Breast epithelium (tissue), 4 donors: ENCODE results near the gene F2R. TPM values are rescaled to one million over a fixed set of nuclear protein-coding genes. Genes with fewer than 3 reads are reported as not detected.
A peak's percentile ranks its signal among the peaks of the same experiment; 100 is the strongest.

Source experiments
- DNase-seq, 2 donors: peaks; one replicate each; pipeline ENCODE4 v3.0.0-alpha.2; 2019; ENCODE audit warnings: low spot score in 2 of 2
- H3K27ac ChIP-seq, 2 donors: fragments of 200-600 bp; sonication (generic) in 1 of 2; one replicate each; pipeline ENCODE4 v1.5.1; 2016 to 2019; ENCODE audit warnings: mild to moderate bottlenecking in 1 of 2
- H3K27me3 ChIP-seq, 2 donors: fragments of 200-600 bp; sonication (generic) in 1 of 2; one replicate each; pipeline versions ENCODE4 v1.5.1 to v1.6.0; 2017 to 2019; ENCODE audit warnings: control low read depth in 1 of 2, mild to moderate bottlenecking in 1 of 2
- H3K36me3 ChIP-seq: fragments of 200-600 bp; one replicate; pipeline ENCODE4 v1.5.1; 2019
- H3K4me1 ChIP-seq, 2 donors: fragments of 200-600 bp; sonication (generic); one replicate each; pipeline ENCODE4 v1.5.1; 2016 to 2019; ENCODE audit warnings: control low read depth in 1 of 2
- H3K4me3 ChIP-seq, 3 donors: fragments of 200-600 bp; sonication (generic); 1 replicate in 2 of 3; 2 replicates in 1 of 3; pipeline ENCODE4 v1.5.1; 2016 to 2019; ENCODE audit warnings: mild to moderate bottlenecking in 3 of 3, moderate library complexity in 2 of 3
- H3K9me3 ChIP-seq, 2 donors: fragments of 200-600 bp; sonication (generic) in 1 of 2; one replicate each; pipeline ENCODE4 v1.5.1; 2016 to 2019; ENCODE audit warnings: control low read depth in 1 of 2
- CTCF ChIP-seq, 3 donors: fragments of 450-650 bp; IDR thresholded peaks; one replicate each; pipeline ENCODE4 v1.5.1; 2016 to 2017; ENCODE audit warnings: antibody characterized with exemption in 3 of 3, mild to moderate bottlenecking in 3 of 3, moderate library complexity in 3 of 3
- POLR2A ChIP-seq: fragments of 450-650 bp; IDR thresholded peaks from one replicate; pipeline ENCODE4 v1.6.1; 2016; ENCODE audit warnings: antibody characterized with exemption, mild to moderate bottlenecking, moderate library complexity
- POLR2AphosphoS5 ChIP-seq, 3 donors: sonication (generic); formaldehyde crosslinking; IDR thresholded peaks; one replicate each; pipeline ENCODE4 v1.6.1; 2017; ENCODE audit warnings: antibody characterized with exemption in 3 of 3
- intact Hi-C: fragments of 100-400 bp; cut with DNase I; formaldehyde crosslinking; loops from one replicate; pipeline ENCODE4 v1.15.1; 2023; ENCODE audit warnings: low total_unique reads
- total RNA-seq, 3 donors: library from RNA; depleted of rRNA; stranded (reverse); fragments of >200 nt; gene quantifications; one replicate each; pipeline ENCODE4 v1.1.0, GENCODE V29; 2016

F2R gene
- total RNA-seq, 3 donors from 2014 or later: 15.1 to 39.4 (median 27.2) TPM

- no peaks in the 10 kb centered on the region for H3K27me3 ChIP-seq
- intact Hi-C loops: no loop called here
- H3K36me3 ChIP-seq: no peaks in the 10 kb centered on the region
Measured at GRCh38 chr5:76720988-76721569, 5.2 kb downstream of the F2R start.

GRCh38 chr5:76723266-76723665 is 7.3 kb downstream of the F2R start:
- H3K27ac ChIP-seq: no peak overlapping the region
- H3K9me3 ChIP-seq: peaks cover 0 to 6% of the 10 kb centered on the region in 2 donors
- H3K27me3 ChIP-seq: no peaks in the 10 kb centered on the region
- no peak overlapping the region for H3K4me3 ChIP-seq
- intact Hi-C loops: no loop called here
- DNase-seq: no peak
- H3K4me1 ChIP-seq: no peaks in the 10 kb centered on the region
- H3K36me3 ChIP-seq: no peaks in the 10 kb centered on the region
- TF ChIP-seq POLR2AphosphoS5 (IDR thresholded peaks at IDR 0.05): no peak
- TF ChIP-seq POLR2A: no peak
- no peak for TF ChIP-seq CTCF (IDR thresholded peaks at IDR 0.05)

More at GRCh38 chr5:76720988-76721569, 5.2 kb downstream of the F2R start:
- DNase-seq: no peak
- TF ChIP-seq CTCF (IDR thresholded peaks at IDR 0.05) (no peak), POLR2A (no peak), POLR2AphosphoS5 (IDR thresholded peaks at IDR 0.05) (no peak)
- peaks cover 0 to 2% of the 10 kb centered on the region in 2 donors for H3K9me3 ChIP-seq
- no peak overlapping the region for H3K27ac ChIP-seq
- no peak overlapping the region for H3K4me3 ChIP-seq
- H3K4me1 ChIP-seq: peaks cover 0 to 4% of the 10 kb centered on the region in 2 donors

- Histone ChIP-seq H3K4me3 (no peak overlapping the region), H3K9me3 (peaks cover 5 to 6% of the 10 kb centered on the region in 2 donors), H3K27ac (peak overlapping the region in 1 of 2 donors; percentile 29), H3K27me3 (no peaks in the 10 kb centered on the region), H3K36me3 (no peaks in the 10 kb centered on the region), H3K4me1 (no peaks in the 10 kb centered on the region)
- DNase-seq: no peak
- intact Hi-C loops: no loop called here
- no peak for TF ChIP-seq CTCF (IDR thresholded peaks at IDR 0.05)
- TF ChIP-seq POLR2A: no peak
- no peak for TF ChIP-seq POLR2AphosphoS5 (IDR thresholded peaks at IDR 0.05)
Measured at GRCh38 chr5:76723906-76724305, 8.0 kb downstream of the F2R start.

GRCh38 chr5:76724871-76725270 is 8.9 kb downstream of the F2R start:
- DNase-seq: no peak
- no peaks in the 10 kb centered on the region for H3K36me3 ChIP-seq
- H3K4me1 ChIP-seq: no peaks in the 10 kb centered on the region
- H3K27me3 ChIP-seq: no peaks in the 10 kb centered on the region
- TF ChIP-seq POLR2A: no peak
- no peak for TF ChIP-seq POLR2AphosphoS5 (IDR thresholded peaks at IDR 0.05)
- no peak for TF ChIP-seq CTCF (IDR thresholded peaks at IDR 0.05)
- peak overlapping the region; percentile 29 to 31 for H3K27ac ChIP-seq
- peaks cover 10 to 15% of the 10 kb centered on the region in 2 donors for H3K9me3 ChIP-seq
- H3K4me3 ChIP-seq: no peak overlapping the region
- intact Hi-C loops: no loop called here

GRCh38 chr5:76728965-76729364 is 13.0 kb downstream of the F2R start:
- Histone ChIP-seq H3K9me3 (peaks cover 21 to 30% of the 10 kb centered on the region in 2 donors), H3K36me3 (no peaks in the 10 kb centered on the region), H3K27me3 (no peaks in the 10 kb centered on the region), H3K27ac (no peak overlapping the region), H3K4me3 (no peak overlapping the region), H3K4me1 (no peaks in the 10 kb centered on the region)
- no peak for TF ChIP-seq POLR2AphosphoS5 (IDR thresholded peaks at IDR 0.05)
- no peak for TF ChIP-seq CTCF (IDR thresholded peaks at IDR 0.05)
- TF ChIP-seq POLR2A: no peak
- DNase-seq: no peak
- intact Hi-C loops: no loop called here
